NB4 (cell line): ENCODE results near the gene LSM11.

Experiments
- CTCF ChIP-seq: IDR thresholded peaks from one replicate; pipeline ENCODE4 v1.5.1; 2012; ENCODE audit warnings: low read depth, low read length
- MAX ChIP-seq: IDR thresholded peaks from 2 replicates; pipeline ENCODE4 v1.6.1; 2011; ENCODE audit warnings: low read depth, low read length
- MYC ChIP-seq: IDR thresholded peaks from 2 replicates; pipeline ENCODE4 v1.6.1; 2011; ENCODE audit warnings: low read depth, low read length
- POLR2A ChIP-seq: IDR thresholded peaks from 2 replicates; pipeline ENCODE4 v1.6.1; 2011; ENCODE audit warnings: mild to moderate bottlenecking; ENCODE audit not compliant: insufficient read length; ENCODE audit errors: extremely low read depth

DNA sequence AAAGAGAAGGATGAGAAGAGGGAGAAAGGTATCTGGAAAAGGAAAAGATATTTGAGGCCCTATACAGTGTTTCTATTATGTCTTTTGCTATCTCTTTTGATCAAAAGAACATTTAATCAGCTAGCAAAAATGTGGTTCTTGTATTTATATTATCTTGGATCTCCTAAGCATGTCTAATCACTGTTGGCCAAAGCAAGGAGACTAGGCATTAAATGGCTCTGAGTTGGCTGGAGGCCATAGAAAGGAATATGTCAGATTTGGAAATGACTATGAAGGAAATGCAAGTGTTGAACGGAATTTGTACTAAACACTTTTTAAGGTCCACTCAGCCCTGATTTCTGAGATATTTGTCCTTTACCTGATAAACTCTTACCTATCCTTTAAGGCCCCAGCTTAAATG is 34.6 kb upstream of the LSM11 start:
- TF ChIP-seq MYC (no peak), CTCF (no peak), POLR2A (no peak), MAX (no peak)
